ENCODE data around the gene NOP53. TPM values are rescaled to one million over a fixed set of nuclear protein-coding genes. Genes with fewer than 3 reads are reported as not detected.
"Not testable (repeated sequence)": the region's sequence is repeated elsewhere in the genome, so short reads cannot be mapped to it uniquely, and the experiment has no call there.

The NOP53 gene
- total and polyA plus RNA-seq, 4 donors = 214 to 680 (median 382) TPM

GRCh38 chr19:47740866-47741519 lies 4.4 kb upstream of the NOP53 start:
- Histone ChIP-seq H3K4me3 (ENCODE audit: low read length in 2 of 2) (no peak overlapping the region), H3K27ac (ENCODE audit: low read depth in 1 of 2, low read length in 2 of 2) (no peak overlapping the region), H3K36me3 (ENCODE audit: control insufficient read depth in 1 of 2, insufficient read depth in 2 of 2, low read length in 1 of 2) (peaks cover 4 to 8% of the 10 kb centered on the region in 2 donors), H3K27me3 (ENCODE audit: control insufficient read depth in 1 of 2, insufficient read depth in 2 of 2, low read length in 1 of 2) (no peaks in the 10 kb centered on the region), H3K4me1 (ENCODE audit: control insufficient read depth in 1 of 2, insufficient read depth in 2 of 2, low read length in 2 of 2) (no peaks in the 10 kb centered on the region), H3K9me3 (ENCODE audit: control insufficient read depth, low read length) (no peaks in the 10 kb centered on the region)
- 90 to 92% methylated on average over 42 to 48 of the region's 48 CpGs for WGBS, 2 donors
- intact Hi-C loops (cut with DNase I) = no loop called here
- DNase-seq (peak; percentile 49 to 75), ATAC-seq (ENCODE audit: low FRiP score) (no peak)

- Histone ChIP-seq H3K36me3 (ENCODE audit: control insufficient read depth in 1 of 2, insufficient read depth in 2 of 2, low read length in 1 of 2) (peaks cover 2 to 3% of the 10 kb centered on the region in 2 donors), H3K9me3 (ENCODE audit: control insufficient read depth, low read length) (no peaks in the 10 kb centered on the region), H3K4me1 (ENCODE audit: control insufficient read depth in 1 of 2, insufficient read depth in 2 of 2, low read length in 2 of 2) (no peaks in the 10 kb centered on the region), H3K27ac (ENCODE audit: low read depth in 1 of 2, low read length in 2 of 2) (peak overlapping the region in 1 of 2 donors; percentile 20), H3K27me3 (ENCODE audit: control insufficient read depth in 1 of 2, insufficient read depth in 2 of 2, low read length in 1 of 2) (no peaks in the 10 kb centered on the region), H3K4me3 (ENCODE audit: low read length in 2 of 2) (no peak overlapping the region)
- intact Hi-C loops (cut with DNase I) = no loop called here
- no peak for DNase-seq
- ATAC-seq (ENCODE audit: low FRiP score) = no peak
- WGBS, 2 donors = 83 to 85% methylated on average over 15 of the region's 15 CpGs
Observed at GRCh38 chr19:47741544-47742140, 3.7 kb upstream of the NOP53 start.

GRCh38 chr19:47742634-47743033 lies 2.7 kb upstream of the NOP53 start:
- no peak overlapping the region for H3K4me3 ChIP-seq (ENCODE audit: low read length in 2 of 2)
- peak in 1 of 2 donors; percentile 75 for DNase-seq
- peak; percentile 0 for ATAC-seq (ENCODE audit: low FRiP score)
- H3K9me3 ChIP-seq (ENCODE audit: control insufficient read depth, low read length) = no peaks in the 10 kb centered on the region
- no peaks in the 10 kb centered on the region for H3K27me3 ChIP-seq (ENCODE audit: control insufficient read depth in 1 of 2, insufficient read depth in 2 of 2, low read length in 1 of 2)
- no peaks in the 10 kb centered on the region for H3K4me1 ChIP-seq (ENCODE audit: control insufficient read depth in 1 of 2, insufficient read depth in 2 of 2, low read length in 2 of 2)
- peaks cover 2 to 3% of the 10 kb centered on the region in 2 donors for H3K36me3 ChIP-seq (ENCODE audit: control insufficient read depth in 1 of 2, insufficient read depth in 2 of 2, low read length in 1 of 2)
- intact Hi-C loops (cut with DNase I) = loop anchor here in 1 of 2 donors (1.0 kb wide), 1 partner anchor 29 kb away; the partner anchor contains the start of gene EHD2
- H3K27ac ChIP-seq (ENCODE audit: low read depth in 1 of 2, low read length in 2 of 2) = peak overlapping the region; percentile 80 to 81
- WGBS, 2 donors = 8 to 12% methylated on average over 13 of the region's 13 CpGs

GRCh38 chr19:47746129-47746528 lies 783 bp downstream of the NOP53 start:
- H3K4me1 ChIP-seq (ENCODE audit: control insufficient read depth in 1 of 2, insufficient read depth in 2 of 2, low read length in 2 of 2); H3K9me3 ChIP-seq (ENCODE audit: control insufficient read depth, low read length); H3K27me3 ChIP-seq (ENCODE audit: control insufficient read depth in 1 of 2, insufficient read depth in 2 of 2, low read length in 1 of 2); H3K4me3 ChIP-seq (ENCODE audit: low read length in 2 of 2); ATAC-seq (ENCODE audit: low FRiP score); DNase-seq; H3K36me3 ChIP-seq (ENCODE audit: control insufficient read depth in 1 of 2, insufficient read depth in 2 of 2, low read length in 1 of 2); H3K27ac ChIP-seq (ENCODE audit: low read depth in 1 of 2, low read length in 2 of 2); intact Hi-C loops (cut with DNase I): not testable (repeated sequence)
- WGBS, 2 donors = 66 to 70% methylated on average over 17 of the region's 17 CpGs

GRCh38 chr19:47749326-47749725 lies 4.0 kb downstream of the NOP53 start:
- Histone ChIP-seq H3K4me3 (ENCODE audit: low read length in 2 of 2) (no peak overlapping the region), H3K27me3 (ENCODE audit: control insufficient read depth in 1 of 2, insufficient read depth in 2 of 2, low read length in 1 of 2) (no peaks in the 10 kb centered on the region), H3K9me3 (ENCODE audit: control insufficient read depth, low read length) (no peaks in the 10 kb centered on the region), H3K36me3 (ENCODE audit: control insufficient read depth in 1 of 2, insufficient read depth in 2 of 2, low read length in 1 of 2) (peaks cover 0 to 5% of the 10 kb centered on the region in 2 donors), H3K27ac (ENCODE audit: low read depth in 1 of 2, low read length in 2 of 2) (no peak overlapping the region), H3K4me1 (ENCODE audit: control insufficient read depth in 1 of 2, insufficient read depth in 2 of 2, low read length in 2 of 2) (no peaks in the 10 kb centered on the region)
- intact Hi-C loops (cut with DNase I) = no loop called here
- 73 to 82% methylated on average over 3 of the region's 3 CpGs for WGBS, 2 donors
- DNase-seq (no peak), ATAC-seq (ENCODE audit: low FRiP score) (no peak)

- intact Hi-C loops (cut with DNase I) = no loop called here
- ATAC-seq (ENCODE audit: low FRiP score) (no peak), DNase-seq (no peak)
- Histone ChIP-seq H3K4me3 (ENCODE audit: low read length in 2 of 2) (no peak overlapping the region), H3K27ac (ENCODE audit: low read depth in 1 of 2, low read length in 2 of 2) (no peak overlapping the region), H3K4me1 (ENCODE audit: control insufficient read depth in 1 of 2, insufficient read depth in 2 of 2, low read length in 2 of 2) (no peaks in the 10 kb centered on the region), H3K27me3 (ENCODE audit: control insufficient read depth in 1 of 2, insufficient read depth in 2 of 2, low read length in 1 of 2) (no peaks in the 10 kb centered on the region), H3K36me3 (ENCODE audit: control insufficient read depth in 1 of 2, insufficient read depth in 2 of 2, low read length in 1 of 2) (peaks cover 0 to 12% of the 10 kb centered on the region in 2 donors), H3K9me3 (ENCODE audit: control insufficient read depth, low read length) (no peaks in the 10 kb centered on the region)
- WGBS, 2 donors = 89 to 91% methylated on average over 18 of the region's 18 CpGs
Observed at GRCh38 chr19:47750752-47751151, 5.4 kb downstream of the NOP53 start.

GRCh38 chr19:47752440-47753211 lies 7.3 kb downstream of the NOP53 start:
- DNase-seq = no peak
- WGBS, 2 donors = 84 to 87% methylated on average over 27 of the region's 27 CpGs

GRCh38 chr19:47754206-47755064 lies 9.1 kb downstream of the NOP53 start:
- H3K27me3 ChIP-seq (ENCODE audit: control insufficient read depth in 1 of 2, insufficient read depth in 2 of 2, low read length in 1 of 2) = no peaks in the 10 kb centered on the region
- DNase-seq = no peak
- no peak overlapping the region for H3K27ac ChIP-seq (ENCODE audit: low read depth in 1 of 2, low read length in 2 of 2)
- peaks cover 0 to 18% of the 10 kb centered on the region in 2 donors for H3K36me3 ChIP-seq (ENCODE audit: control insufficient read depth in 1 of 2, insufficient read depth in 2 of 2, low read length in 1 of 2)
- 91 to 92% methylated on average over 31 to 37 of the region's 37 CpGs for WGBS, 2 donors
- ATAC-seq (ENCODE audit: low FRiP score) = no peak
- H3K4me1 ChIP-seq (ENCODE audit: control insufficient read depth in 1 of 2, insufficient read depth in 2 of 2, low read length in 2 of 2) = no peaks in the 10 kb centered on the region
- H3K4me3 ChIP-seq (ENCODE audit: low read length in 2 of 2) = no peak overlapping the region
- intact Hi-C loops (cut with DNase I) = no loop called here
- H3K9me3 ChIP-seq (ENCODE audit: control insufficient read depth, low read length) = no peaks in the 10 kb centered on the region

More at GRCh38 chr19:47752440-47753211, 7.3 kb downstream of the NOP53 start:
- ATAC-seq (ENCODE audit: low FRiP score) = no peak
- Histone ChIP-seq H3K27me3 (ENCODE audit: control insufficient read depth in 1 of 2, insufficient read depth in 2 of 2, low read length in 1 of 2) (no peaks in the 10 kb centered on the region), H3K4me1 (ENCODE audit: control insufficient read depth in 1 of 2, insufficient read depth in 2 of 2, low read length in 2 of 2) (no peaks in the 10 kb centered on the region), H3K27ac (ENCODE audit: low read depth in 1 of 2, low read length in 2 of 2) (no peak overlapping the region), H3K9me3 (ENCODE audit: control insufficient read depth, low read length) (no peaks in the 10 kb centered on the region), H3K4me3 (ENCODE audit: low read length in 2 of 2) (no peak overlapping the region), H3K36me3 (ENCODE audit: control insufficient read depth in 1 of 2, insufficient read depth in 2 of 2, low read length in 1 of 2) (peaks cover 0 to 18% of the 10 kb centered on the region in 2 donors)
- intact Hi-C loops (cut with DNase I) = no loop called here

Data from aorta (tissue), 5 donors.